ENCODE measurements around the gene ANKRD45. TPM values are rescaled to one million over a fixed set of nuclear protein-coding genes. Genes with fewer than 3 reads are reported as not detected.
"Not testable (repeated sequence)": the region's sequence is repeated elsewhere in the genome, so short reads cannot be mapped to it uniquely, and the experiment has no call there.

ANKRD45 gene
- polyA plus RNA-seq, 1 of the 3 experiments (the other 2 are of a cell fraction), result 1.8 TPM

DNA sequence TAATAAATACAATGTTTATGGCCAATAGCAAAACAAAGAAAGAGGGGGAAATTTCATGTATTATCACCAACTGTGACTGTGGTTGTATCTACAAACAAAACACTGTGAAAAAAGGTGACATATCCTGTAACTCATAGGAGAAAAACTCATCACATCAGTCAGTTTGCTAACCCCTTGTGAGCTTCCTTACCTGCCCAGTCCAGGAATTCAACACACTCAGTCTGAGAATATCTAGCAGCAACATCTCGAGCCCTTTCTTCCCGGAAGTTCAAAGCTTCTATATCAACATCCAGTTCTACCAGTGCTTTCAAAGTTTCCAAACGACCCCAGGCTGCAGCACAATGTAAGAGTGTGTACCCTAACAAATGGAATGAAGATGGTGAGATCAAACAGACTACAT lies 23.0 kb downstream of the ANKRD45 start:
- Histone ChIP-seq H3K27me3 (ENCODE audit: insufficient read depth) (no peaks in the 10 kb centered on the region), H3K4me2 (no peak overlapping the region), H3K9me3 (no peaks in the 10 kb centered on the region), H3K79me2 (ENCODE audit: insufficient read depth) (no peaks in the 10 kb centered on the region), H3K9ac (no peak overlapping the region), H3K27ac (ENCODE audit: low read depth in 2 of 2, low read length in 1 of 2) (no peak overlapping the region), H4K20me1 (ENCODE audit: insufficient read depth) (no peaks in the 10 kb centered on the region), H3K4me3 (ENCODE audit: low read depth in 2 of 2, low read length in 1 of 2) (no peak overlapping the region), H3K9me2 (no peaks in the 10 kb centered on the region), H3K36me3 (replicated peaks in 1 of 2; ENCODE audit: control insufficient read depth in 1 of 2, insufficient read depth in 2 of 2, low read length in 1 of 2) (peaks cover 0 to 4% of the 10 kb centered on the region in 2 experiments), H2AFZ (ENCODE audit: low read depth) (no peak overlapping the region), H3F3A (replicated peaks; ENCODE audit: insufficient read depth) (no peaks in the 10 kb centered on the region), H3K4me1 (ENCODE audit: control insufficient read depth in 1 of 2, insufficient read depth in 2 of 2, low read depth in 1 of 2, low read length in 1 of 2) (no peaks in the 10 kb centered on the region)
- no peak for DNase-seq
- ChIA-PET POLR2A (no interaction called here), CTCF (interaction anchor here (0.9 to 1.1 kb wide), 2 partner anchors 10 to 22 kb away, joined by 3 read pairs; no protein-coding TSS in a partner anchor)
- TF ChIP-seq SMC3 (IDR thresholded peaks at IDR 0.05; ENCODE audit: low read depth, low read length), result no peak
- no peak for TF ChIP-seq ELF1 (IDR thresholded peaks at IDR 0.05)
- TF ChIP-seq, protein P1, sequence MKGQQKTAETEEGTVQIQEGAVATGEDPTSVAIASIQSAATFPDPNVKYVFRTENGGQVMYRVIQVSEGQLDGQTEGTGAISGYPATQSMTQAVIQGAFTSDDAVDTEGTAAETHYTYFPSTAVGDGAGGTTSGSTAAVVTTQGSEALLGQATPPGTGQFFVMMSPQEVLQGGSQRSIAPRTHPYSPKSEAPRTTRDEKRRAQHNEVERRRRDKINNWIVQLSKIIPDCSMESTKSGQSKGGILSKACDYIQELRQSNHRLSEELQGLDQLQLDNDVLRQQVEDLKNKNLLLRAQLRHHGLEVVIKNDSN (IDR thresholded peaks at IDR 0.05; ENCODE audit: borderline replicate concordance, low read depth), result no peak
- TF ChIP-seq SIN3A (IDR thresholded peaks at IDR 0.05; ENCODE audit: borderline replicate concordance, low read depth, low read length), result no peak
- no peak for TF ChIP-seq RFX5 (IDR thresholded peaks at IDR 0.05; ENCODE audit: low read length)
- TF ChIP-seq GATA2 (CRISPR knock-in tag; IDR thresholded peaks at IDR 0.05), result no peak
- TF ChIP-seq GABPA (IDR thresholded peaks at IDR 0.05; ENCODE audit: low read depth), result no peak
- TF ChIP-seq, protein P2, sequence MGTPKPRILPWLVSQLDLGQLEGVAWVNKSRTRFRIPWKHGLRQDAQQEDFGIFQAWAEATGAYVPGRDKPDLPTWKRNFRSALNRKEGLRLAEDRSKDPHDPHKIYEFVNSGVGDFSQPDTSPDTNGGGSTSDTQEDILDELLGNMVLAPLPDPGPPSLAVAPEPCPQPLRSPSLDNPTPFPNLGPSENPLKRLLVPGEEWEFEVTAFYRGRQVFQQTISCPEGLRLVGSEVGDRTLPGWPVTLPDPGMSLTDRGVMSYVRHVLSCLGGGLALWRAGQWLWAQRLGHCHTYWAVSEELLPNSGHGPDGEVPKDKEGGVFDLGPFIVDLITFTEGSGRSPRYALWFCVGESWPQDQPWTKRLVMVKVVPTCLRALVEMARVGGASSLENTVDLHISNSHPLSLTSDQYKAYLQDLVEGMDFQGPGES (IDR thresholded peaks at IDR 0.05; ENCODE audit: low read depth, low read length), result no peak
- no peak for TF ChIP-seq NFIC (IDR thresholded peaks at IDR 0.05; ENCODE audit: borderline replicate concordance)
- TF ChIP-seq POLR2AphosphoS5 (IDR thresholded peaks at IDR 0.05; ENCODE audit: low read depth, low read length), result no peak
- TF ChIP-seq, protein P3, sequence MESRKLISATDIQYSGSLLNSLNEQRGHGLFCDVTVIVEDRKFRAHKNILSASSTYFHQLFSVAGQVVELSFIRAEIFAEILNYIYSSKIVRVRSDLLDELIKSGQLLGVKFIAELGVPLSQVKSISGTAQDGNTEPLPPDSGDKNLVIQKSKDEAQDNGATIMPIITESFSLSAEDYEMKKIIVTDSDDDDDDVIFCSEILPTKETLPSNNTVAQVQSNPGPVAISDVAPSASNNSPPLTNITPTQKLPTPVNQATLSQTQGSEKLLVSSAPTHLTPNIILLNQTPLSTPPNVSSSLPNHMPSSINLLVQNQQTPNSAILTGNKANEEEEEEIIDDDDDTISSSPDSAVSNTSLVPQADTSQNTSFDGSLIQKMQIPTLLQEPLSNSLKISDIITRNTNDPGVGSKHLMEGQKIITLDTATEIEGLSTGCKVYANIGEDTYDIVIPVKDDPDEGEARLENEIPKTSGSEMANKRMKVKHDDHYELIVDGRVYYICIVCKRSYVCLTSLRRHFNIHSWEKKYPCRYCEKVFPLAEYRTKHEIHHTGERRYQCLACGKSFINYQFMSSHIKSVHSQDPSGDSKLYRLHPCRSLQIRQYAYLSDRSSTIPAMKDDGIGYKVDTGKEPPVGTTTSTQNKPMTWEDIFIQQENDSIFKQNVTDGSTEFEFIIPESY (IDR thresholded peaks at IDR 0.05; ENCODE audit: borderline replicate concordance, low read depth), result no peak
- TF ChIP-seq JUND (IDR thresholded peaks at IDR 0.05), result no peak
- no peak for TF ChIP-seq MXI1 (IDR thresholded peaks at IDR 0.05; ENCODE audit: low read depth, low read length)
- WGBS (ENCODE audit: low lambda C conversion rate), result 39% methylated on average over 3 of the region's 3 CpGs

GRCh38 chr1:173642450-173643139 lies 27.1 kb downstream of the ANKRD45 start:
- POLR2A ChIA-PET; H3K4me1 ChIP-seq (ENCODE audit: control insufficient read depth in 1 of 2, insufficient read depth in 2 of 2, low read depth in 1 of 2, low read length in 1 of 2); DNase-seq; H4K20me1 ChIP-seq (ENCODE audit: insufficient read depth); H3K27ac ChIP-seq (ENCODE audit: low read depth in 2 of 2, low read length in 1 of 2); H2AFZ ChIP-seq (ENCODE audit: low read depth); H3K9ac ChIP-seq; H3K4me2 ChIP-seq; H3K9me3 ChIP-seq; H3K79me2 ChIP-seq (ENCODE audit: insufficient read depth); H3K27me3 ChIP-seq (ENCODE audit: insufficient read depth); H3K9me2 ChIP-seq; H3F3A ChIP-seq (replicated peaks; ENCODE audit: insufficient read depth); H3K4me3 ChIP-seq (ENCODE audit: low read depth in 2 of 2, low read length in 1 of 2); H3K36me3 ChIP-seq (replicated peaks in 1 of 2; ENCODE audit: control insufficient read depth in 1 of 2, insufficient read depth in 2 of 2, low read length in 1 of 2): not testable (repeated sequence)
- WGBS (ENCODE audit: low lambda C conversion rate), result 83% methylated on average over 4 of the region's 4 CpGs
- CTCF ChIA-PET, result interaction anchor here (0.6 kb wide), 1 partner anchor 16 kb away, joined by 3 read pairs; no protein-coding TSS in a partner anchor

All from SK-N-SH (cell line).